ENCODE data around the gene DOK1.

The DOK1 gene

GRCh38 chr2:74524955-74525716, 29.4 kb upstream of the DOK1 start:
- no peak for DNase-seq (ENCODE audit: extremely low read depth, insufficient read length)
- TF ChIP-seq CTCF (IDR thresholded peaks at IDR 0.05; ENCODE audit: insufficient read depth, low read length, poor library complexity, severe bottlenecking), result no peak
- H3K27me3 ChIP-seq (replicated peaks; ENCODE audit: control insufficient read depth, insufficient read depth, low read length), result no peaks in the 10 kb centered on the region
- H3K36me3 ChIP-seq (ENCODE audit: control insufficient read depth, insufficient read depth, low read length), result peaks cover 18% of the 10 kb centered on the region
- no peak overlapping the region for H3K4me3 ChIP-seq (replicated peaks; ENCODE audit: low read depth, low read length)

GRCh38 chr2:74525717-74526648, 28.5 kb upstream of the DOK1 start, which contains the start of gene DQX1:
Gene DQX1, minus strand, starts transcription at chr2:74526231. Its CDS starts 502 bp downstream, at chr2:74525729.
- Histone ChIP-seq H3K4me3 (replicated peaks; ENCODE audit: low read depth, low read length) (no peak within 1 kb of the TSS), H3K36me3 (ENCODE audit: control insufficient read depth, insufficient read depth, low read length) (peaks cover 18% of the 10 kb centered on the region), H3K27me3 (replicated peaks; ENCODE audit: control insufficient read depth, insufficient read depth, low read length) (no peaks in the 10 kb centered on the region)
- DNase-seq (ENCODE audit: extremely low read depth, insufficient read length), result no peak
- no peak for TF ChIP-seq CTCF (IDR thresholded peaks at IDR 0.05; ENCODE audit: insufficient read depth, low read length, poor library complexity, severe bottlenecking)

GRCh38 chr2:74526649-74527230, 27.8 kb upstream of the DOK1 start:
- Histone ChIP-seq H3K4me3 (replicated peaks; ENCODE audit: low read depth, low read length) (no peak overlapping the region), H3K27me3 (replicated peaks; ENCODE audit: control insufficient read depth, insufficient read depth, low read length) (no peaks in the 10 kb centered on the region), H3K36me3 (ENCODE audit: control insufficient read depth, insufficient read depth, low read length) (peaks cover 18% of the 10 kb centered on the region)
- DNase-seq (ENCODE audit: extremely low read depth, insufficient read length), result no peak
- TF ChIP-seq CTCF (IDR thresholded peaks at IDR 0.05; ENCODE audit: insufficient read depth, low read length, poor library complexity, severe bottlenecking), result no peak

- no peak for DNase-seq (ENCODE audit: extremely low read depth, insufficient read length)
- Histone ChIP-seq H3K27me3 (replicated peaks; ENCODE audit: control insufficient read depth, insufficient read depth, low read length) (no peaks in the 10 kb centered on the region), H3K36me3 (ENCODE audit: control insufficient read depth, insufficient read depth, low read length) (peaks cover 21% of the 10 kb centered on the region), H3K4me3 (replicated peaks; ENCODE audit: low read depth, low read length) (no peak overlapping the region; the same call in 1 of the 2 replicates)
- no peak for TF ChIP-seq CTCF (IDR thresholded peaks at IDR 0.05; ENCODE audit: insufficient read depth, low read length, poor library complexity, severe bottlenecking)
Observed at GRCh38 chr2:74527741-74528140, 26.8 kb upstream of the DOK1 start.

- H3K36me3 ChIP-seq (ENCODE audit: control insufficient read depth, insufficient read depth, low read length), result peaks cover 25% of the 10 kb centered on the region
- DNase-seq (ENCODE audit: extremely low read depth, insufficient read length), result no peak
- no peak for TF ChIP-seq CTCF (IDR thresholded peaks at IDR 0.05; ENCODE audit: insufficient read depth, low read length, poor library complexity, severe bottlenecking)
Observed at GRCh38 chr2:74528600-74529356, 25.7 kb upstream of the DOK1 start.

More at GRCh38 chr2:74528600-74529356, 25.7 kb upstream of the DOK1 start:
- H3K27me3 ChIP-seq (replicated peaks; ENCODE audit: control insufficient read depth, insufficient read depth, low read length), result no peaks in the 10 kb centered on the region
- H3K4me3 ChIP-seq (replicated peaks; ENCODE audit: low read depth, low read length), result peak overlapping the region; percentile 97
